Colonic mucosa (tissue), 4 donors: Measurements from ENCODE around the gene IFT81. TPM values are rescaled to one million over a fixed set of nuclear protein-coding genes. Genes with fewer than 3 reads are reported as not detected.

ENCODE experiments used
- DNase-seq: peaks from one replicate; pipeline ENCODE4 v3.0.0-alpha.2; 2020
- H3K27ac ChIP-seq: fragments of 200-600 bp; one replicate; pipeline ENCODE4 v1.8.0; 2021
- H3K27me3 ChIP-seq: fragments of 200-600 bp; one replicate; pipeline ENCODE4 v1.8.0; 2021
- H3K36me3 ChIP-seq: fragments of 200-600 bp; one replicate; pipeline ENCODE4 v1.8.0; 2021
- H3K4me1 ChIP-seq: fragments of 200-600 bp; one replicate; pipeline ENCODE4 v1.8.0; 2021; ENCODE audit warnings: mild to moderate bottlenecking
- H3K4me3 ChIP-seq: fragments of 200-600 bp; one replicate; pipeline ENCODE4 v1.8.0; 2021
- H3K9ac ChIP-seq, 2 donors: one replicate each; pipeline ENCODE4 v1.7.0; 2013; ENCODE audit warnings: control low read depth in 2 of 2, low read depth in 2 of 2, low read length in 2 of 2
- H3K9me3 ChIP-seq: fragments of 200-600 bp; one replicate; pipeline ENCODE4 v1.8.0; 2021
- intact Hi-C: fragments of 100-400 bp; cut with DNase I; formaldehyde crosslinking; loops from one replicate; pipeline ENCODE4 v1.14.1; 2022
- total RNA-seq, 2 donors: library from RNA; stranded (reverse); fragmentation: NEBNext Ultra II Directional in 1 of 2; extraction: Animal tissue kit (Norgen Biotek cat#: 25700) in 1 of 2; gene quantifications; one replicate each; pipeline ENCODE4 v1.2.1, GENCODE V29; 2021
- TF ChIP-seq, protein P1 (sequence below): fragments of 200-600 bp; IDR thresholded peaks from one replicate; pipeline ENCODE4 v1.8.0; 2022; ENCODE audit warnings: antibody characterized with exemption, mild to moderate bottlenecking
- donor health status: healthy.
- donor health status: DM: no; HTN: no; CAD: no.
- donor health status: DM: no; HTN: no; CAD: no.

IFT81 gene
- total RNA-seq, 2 donors from 2014 or later, result 4.2 to 5.3 TPM

DNA sequence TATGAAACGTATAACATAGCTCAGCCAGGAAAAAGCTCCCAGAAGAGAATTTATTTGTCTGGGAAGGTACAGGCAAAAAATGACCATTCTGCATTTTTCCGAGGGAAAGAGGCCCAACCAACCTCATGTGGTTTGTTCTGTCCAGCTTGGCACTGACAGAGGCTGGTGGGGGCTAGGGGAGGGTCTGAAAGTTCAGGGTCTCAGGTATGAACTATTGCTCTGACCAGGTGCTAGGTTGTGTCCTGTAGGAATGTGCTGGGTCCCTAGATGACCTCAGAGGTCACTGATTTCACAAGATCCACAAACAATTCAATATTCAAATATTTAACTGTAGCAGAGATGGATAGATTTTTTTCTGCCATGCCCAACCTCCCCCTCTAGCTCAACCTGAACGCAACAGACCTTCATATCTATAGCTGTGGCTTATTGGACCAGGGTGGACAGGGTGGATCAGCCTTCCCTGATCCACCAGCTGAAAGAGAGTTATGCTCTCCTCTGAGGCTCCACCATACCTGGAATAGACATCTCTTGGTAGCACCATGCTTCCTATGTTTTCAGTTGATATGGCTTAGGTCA is 32.9 kb upstream of the IFT81 start:
- Histone ChIP-seq H3K4me1 (no peaks in the 10 kb centered on the region), H3K9me3 (no peaks in the 10 kb centered on the region), H3K27ac (no peak overlapping the region), H3K9ac (no peak overlapping the region), H3K36me3 (no peaks in the 10 kb centered on the region), H3K4me3 (no peak overlapping the region), H3K27me3 (no peaks in the 10 kb centered on the region)
- intact Hi-C loops, result no loop called here
- no peak for DNase-seq
- TF ChIP-seq, protein P1, sequence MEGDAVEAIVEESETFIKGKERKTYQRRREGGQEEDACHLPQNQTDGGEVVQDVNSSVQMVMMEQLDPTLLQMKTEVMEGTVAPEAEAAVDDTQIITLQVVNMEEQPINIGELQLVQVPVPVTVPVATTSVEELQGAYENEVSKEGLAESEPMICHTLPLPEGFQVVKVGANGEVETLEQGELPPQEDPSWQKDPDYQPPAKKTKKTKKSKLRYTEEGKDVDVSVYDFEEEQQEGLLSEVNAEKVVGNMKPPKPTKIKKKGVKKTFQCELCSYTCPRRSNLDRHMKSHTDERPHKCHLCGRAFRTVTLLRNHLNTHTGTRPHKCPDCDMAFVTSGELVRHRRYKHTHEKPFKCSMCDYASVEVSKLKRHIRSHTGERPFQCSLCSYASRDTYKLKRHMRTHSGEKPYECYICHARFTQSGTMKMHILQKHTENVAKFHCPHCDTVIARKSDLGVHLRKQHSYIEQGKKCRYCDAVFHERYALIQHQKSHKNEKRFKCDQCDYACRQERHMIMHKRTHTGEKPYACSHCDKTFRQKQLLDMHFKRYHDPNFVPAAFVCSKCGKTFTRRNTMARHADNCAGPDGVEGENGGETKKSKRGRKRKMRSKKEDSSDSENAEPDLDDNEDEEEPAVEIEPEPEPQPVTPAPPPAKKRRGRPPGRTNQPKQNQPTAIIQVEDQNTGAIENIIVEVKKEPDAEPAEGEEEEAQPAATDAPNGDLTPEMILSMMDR, result no peak

DNA sequence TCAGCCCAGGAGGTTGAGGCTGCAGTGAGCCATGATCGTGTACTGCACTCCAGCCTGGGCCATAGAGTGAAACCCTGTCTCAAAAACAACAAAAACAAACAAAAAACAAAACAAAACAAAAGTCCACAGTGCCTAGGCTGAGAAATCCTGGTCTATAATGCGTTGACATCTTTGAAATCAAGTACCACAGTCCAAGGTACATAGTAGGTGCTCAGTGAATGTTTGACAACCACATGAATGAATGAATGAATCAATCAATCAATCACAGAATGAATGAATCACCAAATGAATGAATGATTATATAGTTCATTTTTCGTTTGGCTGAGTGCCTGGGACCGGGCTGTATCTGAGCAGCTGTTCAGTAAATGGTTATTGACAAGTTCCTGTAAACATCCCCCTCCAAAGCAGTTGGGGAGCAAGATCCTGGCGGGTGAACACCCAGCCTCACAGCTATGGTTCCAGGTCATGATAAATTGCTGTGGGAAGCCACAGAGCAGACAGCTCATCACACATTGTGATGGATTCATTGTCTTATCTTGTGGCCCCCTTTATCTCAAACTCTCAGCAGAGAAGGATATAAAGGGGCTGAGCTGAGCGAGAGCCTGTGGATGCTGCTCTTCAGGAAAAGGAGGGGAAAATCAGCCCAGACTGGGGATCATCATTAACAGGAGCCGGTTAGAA is 30.4 kb upstream of the IFT81 start:
- TF ChIP-seq, protein P1, result no peak
- no peak overlapping the region for H3K27ac ChIP-seq
- no peaks in the 10 kb centered on the region for H3K9me3 ChIP-seq
- no peaks in the 10 kb centered on the region for H3K36me3 ChIP-seq
- H3K4me3 ChIP-seq, result no peak overlapping the region
- intact Hi-C loops, result no loop called here
- H3K27me3 ChIP-seq, result no peaks in the 10 kb centered on the region
- no peak overlapping the region for H3K9ac ChIP-seq
- H3K4me1 ChIP-seq, result no peaks in the 10 kb centered on the region
- DNase-seq, result no peak

DNA sequence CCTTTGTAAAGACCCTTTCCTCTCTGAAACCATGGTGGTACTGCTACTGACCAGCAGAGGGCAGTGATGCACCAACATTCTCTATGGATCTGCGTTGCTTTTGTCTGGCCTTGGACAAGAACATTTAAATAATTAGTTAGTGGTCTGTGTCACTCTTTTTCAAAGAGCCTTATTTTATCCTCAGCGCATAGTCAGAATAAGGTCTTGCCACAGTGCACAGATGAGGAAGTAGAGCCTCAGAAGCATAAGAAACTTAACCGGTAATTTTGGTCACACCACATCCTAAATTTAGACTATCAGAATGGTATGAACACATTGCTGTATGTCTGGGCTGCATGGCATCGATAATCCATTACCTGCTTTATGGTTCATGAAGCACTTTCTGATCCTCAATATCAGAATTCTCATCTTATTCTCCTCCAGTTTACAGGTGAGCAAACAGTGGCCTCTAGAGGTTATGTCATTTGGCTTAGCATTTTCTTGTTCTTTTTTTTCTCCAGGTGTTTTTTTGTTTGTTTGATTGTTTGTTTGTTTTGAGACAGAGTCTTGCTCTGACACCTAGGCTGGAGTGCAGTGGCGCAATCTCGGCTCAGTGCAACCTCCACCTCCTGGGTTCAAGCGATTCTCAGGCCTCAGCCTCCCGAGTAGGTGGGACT is 23.7 kb upstream of the IFT81 start:
- Histone ChIP-seq H3K27me3 (no peaks in the 10 kb centered on the region), H3K9ac (no peak overlapping the region), H3K4me3 (no peak overlapping the region), H3K27ac (no peak overlapping the region), H3K4me1 (no peaks in the 10 kb centered on the region), H3K36me3 (no peaks in the 10 kb centered on the region), H3K9me3 (no peaks in the 10 kb centered on the region)
- TF ChIP-seq, protein P1, result peak; percentile 81
- intact Hi-C loops, result loop anchor here (2.0 to 10.0 kb wide), 2 partner anchors 144 to 330 kb away; no protein-coding TSS in a partner anchor
- DNase-seq, result peak; percentile 71

DNA sequence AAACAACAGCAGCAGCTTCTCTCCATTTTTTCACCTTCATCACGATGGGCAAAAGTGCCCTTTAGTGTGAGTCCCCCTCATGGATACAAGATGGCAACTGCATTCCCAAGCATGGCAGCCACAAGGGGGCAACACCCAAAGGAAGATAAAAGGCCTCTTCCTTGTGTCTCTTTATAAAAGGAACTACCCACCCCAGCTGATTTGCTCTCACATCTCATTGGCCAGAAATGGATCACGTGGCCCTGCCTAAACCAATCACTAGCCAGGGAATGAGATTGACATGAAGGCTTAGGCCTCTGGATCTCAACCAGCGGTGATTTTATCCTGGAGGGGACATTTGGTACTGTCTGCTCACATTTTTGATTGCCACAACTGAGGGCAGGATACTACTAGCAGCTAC is 21.9 kb upstream of the IFT81 start:
- H3K4me3 ChIP-seq, result no peak overlapping the region
- no peaks in the 10 kb centered on the region for H3K4me1 ChIP-seq
- H3K27me3 ChIP-seq, result no peaks in the 10 kb centered on the region
- DNase-seq, result peak; percentile 50
- no peak overlapping the region for H3K9ac ChIP-seq
- H3K27ac ChIP-seq, result no peak overlapping the region
- TF ChIP-seq, protein P1, result no peak
- no peaks in the 10 kb centered on the region for H3K36me3 ChIP-seq
- H3K9me3 ChIP-seq, result no peaks in the 10 kb centered on the region
- intact Hi-C loops, result loop anchor here (10.0 kb wide), 1 partner anchor 143 kb away; no protein-coding TSS in a partner anchor

DNA sequence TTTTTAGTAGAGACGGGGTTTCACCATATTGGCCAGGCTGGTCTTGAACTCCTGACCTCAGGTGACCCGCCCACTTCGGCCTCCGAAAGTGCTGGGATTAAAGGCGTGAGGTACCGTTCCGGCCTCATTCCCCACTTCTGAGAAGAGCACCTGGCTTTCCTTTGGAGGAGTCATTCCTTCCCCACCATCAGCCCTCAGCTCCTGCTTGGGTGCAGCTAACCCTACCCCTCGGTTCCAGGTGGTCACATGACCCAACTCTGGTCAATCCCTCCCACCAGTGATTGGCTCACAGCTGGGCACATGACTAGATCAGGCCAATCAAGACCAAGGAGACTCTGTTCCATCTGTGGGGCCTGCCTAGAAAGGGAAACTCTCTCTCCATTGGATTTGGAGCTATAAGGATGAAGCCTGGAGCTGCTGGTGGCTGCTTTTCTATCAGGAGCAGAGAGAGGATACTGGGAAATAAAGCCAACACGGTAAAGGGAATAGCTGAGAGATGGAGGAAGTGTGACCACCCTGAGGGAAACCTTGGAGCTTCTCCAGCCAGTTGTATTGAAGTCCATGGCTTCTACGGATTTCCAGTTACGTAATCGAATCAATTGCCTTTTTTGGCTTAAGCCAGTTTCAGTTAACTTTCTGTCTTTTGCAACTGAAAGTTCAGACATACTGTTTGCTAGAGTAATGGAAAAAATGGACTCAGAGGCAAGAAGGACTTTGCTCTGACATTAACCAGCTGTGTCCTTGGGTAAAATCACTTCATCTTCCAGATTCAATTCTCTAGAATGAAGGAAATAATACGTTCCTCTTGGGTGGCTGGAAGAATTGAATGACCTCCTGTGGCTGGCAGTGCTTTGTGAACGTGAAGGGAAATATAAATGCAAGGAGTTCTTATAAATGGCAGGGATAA is 19.7 kb upstream of the IFT81 start:
- H3K4me1 ChIP-seq, result no peaks in the 10 kb centered on the region
- no peaks in the 10 kb centered on the region for H3K36me3 ChIP-seq
- TF ChIP-seq, protein P1, result no peak
- H3K9ac ChIP-seq, result no peak overlapping the region
- no peaks in the 10 kb centered on the region for H3K27me3 ChIP-seq
- no peaks in the 10 kb centered on the region for H3K9me3 ChIP-seq
- H3K4me3 ChIP-seq, result no peak overlapping the region
- intact Hi-C loops, result loop anchor here (10.0 kb wide), 1 partner anchor 140 kb away; no protein-coding TSS in a partner anchor
- H3K27ac ChIP-seq, result no peak overlapping the region
- DNase-seq, result no peak
